RWPE2 (cell line): Measurements from ENCODE around the gene OXER1.
A peak's percentile ranks its signal among the peaks of the same experiment; 100 is the strongest.

Experiments
- ATAC-seq: fragments of 200-7000 bp; cut with Tn5 transposase; 3 replicates; pipeline ENCODE4 v1.9.1; 2021; ENCODE audit warnings: low read depth
- DNase-seq: peaks from one replicate; pipeline ENCODE4 v3.0.0-alpha.2; 2020; ENCODE audit warnings: low spot score
- H3K27ac ChIP-seq: fragments of 450-650 bp; 2 replicates; pipeline ENCODE4 v1.5.1; 2017; ENCODE audit warnings: mild to moderate bottlenecking; ENCODE audit not compliant: poor library complexity, severe bottlenecking
- H3K27me3 ChIP-seq: fragments of 250-450 bp; sonication (Bioruptor Pico); 2 replicates; pipeline ENCODE4 v1.5.1; 2021; ENCODE audit warnings: mild to moderate bottlenecking, moderate library complexity; ENCODE audit not compliant: insufficient read depth, poor library complexity, severe bottlenecking
- H3K36me3 ChIP-seq: fragments of 250-450 bp; sonication (Bioruptor Pico); 2 replicates; pipeline ENCODE4 v1.5.1; 2020; ENCODE audit warnings: low read depth, mild to moderate bottlenecking, moderate library complexity
- H3K4me1 ChIP-seq: fragments of 250-450 bp; sonication (Bioruptor Pico); 2 replicates; pipeline ENCODE4 v1.5.1; 2021; ENCODE audit warnings: mild to moderate bottlenecking, moderate library complexity; ENCODE audit not compliant: insufficient read depth, poor library complexity, severe bottlenecking
- H3K4me3 ChIP-seq: fragments of 250-450 bp; sonication (Bioruptor Pico); 2 replicates; pipeline ENCODE4 v1.5.1; 2021; ENCODE audit warnings: mild to moderate bottlenecking, moderate library complexity; ENCODE audit not compliant: severe bottlenecking
- H3K9me3 ChIP-seq: fragments of 250-450 bp; sonication (Bioruptor Pico); 2 replicates; pipeline ENCODE4 v1.5.1; 2021; ENCODE audit warnings: mild to moderate bottlenecking, moderate library complexity; ENCODE audit not compliant: severe bottlenecking
- CTCF ChIP-seq: fragments of 450-650 bp; IDR thresholded peaks from one replicate; pipeline ENCODE4 v1.5.1; 2017; ENCODE audit warnings: mild to moderate bottlenecking, moderate library complexity; ENCODE audit not compliant: poor library complexity, severe bottlenecking

Gene OXER1

GRCh38 chr2:42794271-42795046 lies 30.5 kb upstream of the OXER1 start:
- Histone ChIP-seq H3K27me3 (peaks cover 13% of the 10 kb centered on the region), H3K4me1 (peaks cover 11% of the 10 kb centered on the region), H3K27ac (no peak overlapping the region), H3K36me3 (no peaks in the 10 kb centered on the region), H3K4me3 (no peak overlapping the region), H3K9me3 (no peaks in the 10 kb centered on the region)
- DNase-seq (no peak), ATAC-seq (no peak)
- TF ChIP-seq CTCF = no peak

GRCh38 chr2:42793334-42794270 lies 29.7 kb upstream of the OXER1 start:
- no peaks in the 10 kb centered on the region for H3K36me3 ChIP-seq
- DNase-seq = no peak

GRCh38 chr2:42792583-42793333 lies 28.8 kb upstream of the OXER1 start, which contains the start of gene HAAO:
HAAO (minus strand) TSS chr2:42792583; CDS start chr2:42792536, 47 bp downstream.
- no peaks in the 10 kb centered on the region for H3K36me3 ChIP-seq
- peak; percentile 55 for ATAC-seq
- TF ChIP-seq CTCF = no peak
- peaks cover 13% of the 10 kb centered on the region for H3K27me3 ChIP-seq
- DNase-seq = no peak
- no peaks in the 10 kb centered on the region for H3K9me3 ChIP-seq
- peak within 1 kb of the TSS; percentile 25 for H3K4me3 ChIP-seq
- H3K27ac ChIP-seq = no peak within 1 kb of the TSS
- H3K4me1 ChIP-seq = peaks cover 11% of the 10 kb centered on the region

More at GRCh38 chr2:42793334-42794270, 29.7 kb upstream of the OXER1 start:
- Histone ChIP-seq H3K9me3 (no peaks in the 10 kb centered on the region), H3K27me3 (peaks cover 13% of the 10 kb centered on the region), H3K4me3 (no peak overlapping the region), H3K4me1 (peaks cover 11% of the 10 kb centered on the region), H3K27ac (no peak overlapping the region)
- no peak for ATAC-seq
- TF ChIP-seq CTCF = no peak

- ATAC-seq (peak; percentile 28; the same call in 2 of the 3 replicates), DNase-seq (no peak)
- no peak for TF ChIP-seq CTCF
- Histone ChIP-seq H3K4me1 (peaks cover 11% of the 10 kb centered on the region), H3K4me3 (peak overlapping the region; percentile 25), H3K27me3 (peaks cover 13% of the 10 kb centered on the region), H3K9me3 (no peaks in the 10 kb centered on the region), H3K36me3 (no peaks in the 10 kb centered on the region), H3K27ac (no peak overlapping the region)
These were observed 28.2 kb upstream of the OXER1 start for GRCh38 chr2:42792087-42792582.
